Glomerular visceral epithelial cell (primary cell): ENCODE measurements around the gene CD74.

Experiments
- DNase-seq: peaks from one replicate; pipeline ENCODE4 v3.0.0-alpha.2; 2016; ENCODE audit errors: extremely low spot score

CD74 gene

DNA sequence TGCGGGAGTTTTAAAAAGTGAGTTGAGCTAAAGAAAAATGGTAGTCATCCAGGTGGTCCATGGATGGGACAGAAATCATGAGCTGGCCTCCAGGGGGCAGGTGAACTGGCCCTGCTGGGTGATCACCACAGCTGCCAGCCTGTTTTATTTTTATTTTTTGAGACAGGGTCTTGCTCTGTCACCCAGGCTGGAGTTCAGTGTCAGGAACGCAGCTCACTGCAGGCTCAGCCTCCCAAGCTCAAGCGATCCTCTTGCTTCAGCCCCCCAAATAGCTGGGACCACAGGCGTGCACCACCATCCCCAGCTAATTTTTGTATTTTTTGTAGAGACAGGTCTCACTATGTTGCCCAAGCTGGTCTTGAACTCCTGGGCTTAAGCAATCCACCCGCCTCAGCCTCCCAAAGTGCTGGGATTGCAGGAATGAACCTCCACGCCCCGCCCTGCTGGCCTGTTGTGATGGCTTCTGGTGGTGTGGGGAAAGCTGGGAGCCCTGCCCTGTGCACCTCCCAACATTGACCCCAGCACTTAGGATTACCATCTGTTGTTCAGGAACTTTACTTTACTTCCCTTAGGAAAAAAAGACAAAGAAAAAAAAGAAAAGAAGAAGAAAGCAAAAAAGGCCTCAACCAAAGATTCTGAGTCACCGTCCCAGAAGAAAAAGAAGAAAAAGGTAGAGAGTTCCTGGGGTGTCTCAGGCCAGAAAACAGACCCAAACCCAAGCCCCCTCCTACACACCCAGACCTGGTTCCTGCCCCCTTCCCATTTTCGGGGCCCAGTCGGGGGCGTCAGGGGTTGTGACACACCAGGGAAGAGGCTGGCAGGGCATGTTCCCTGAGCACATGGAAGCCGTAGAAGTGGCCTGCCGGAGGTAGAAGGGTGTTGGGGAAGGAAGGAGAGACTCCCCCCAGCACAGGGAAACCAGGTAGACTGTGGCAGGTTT, 14.7 kb downstream of the CD74 start:
- no peak for DNase-seq

DNA sequence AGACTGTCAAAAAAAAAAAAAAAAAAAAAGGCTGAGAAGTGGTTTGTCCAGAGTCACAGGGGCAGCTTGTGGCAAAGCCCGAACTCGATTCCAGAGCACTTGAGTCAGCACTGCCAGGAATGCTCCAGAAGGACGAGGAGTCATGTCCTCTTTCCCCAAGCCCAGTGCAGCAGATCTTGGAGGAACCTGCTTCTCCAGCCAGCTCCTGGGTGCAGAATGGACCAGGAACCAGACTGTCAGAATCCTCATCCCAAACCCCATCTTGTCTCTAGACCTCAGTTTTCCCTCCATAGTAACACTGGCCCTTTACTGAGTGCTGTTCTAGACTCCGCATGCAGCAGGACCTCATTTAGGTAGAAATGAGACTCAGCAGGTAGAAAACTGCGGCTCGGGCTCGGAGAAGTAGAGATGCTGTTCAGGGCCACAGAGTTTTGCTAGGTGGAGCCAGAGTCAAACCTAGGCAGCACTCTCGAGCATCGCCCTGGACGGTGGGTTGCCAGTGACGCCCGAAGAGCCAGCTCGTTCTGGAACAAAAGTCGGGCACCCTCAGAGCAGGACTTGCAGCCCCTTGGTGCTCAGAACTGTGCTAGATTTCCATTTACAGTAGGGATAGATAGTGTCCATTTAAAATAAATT, 15.4 kb downstream of the CD74 start:
- DNase-seq = no peak

DNA sequence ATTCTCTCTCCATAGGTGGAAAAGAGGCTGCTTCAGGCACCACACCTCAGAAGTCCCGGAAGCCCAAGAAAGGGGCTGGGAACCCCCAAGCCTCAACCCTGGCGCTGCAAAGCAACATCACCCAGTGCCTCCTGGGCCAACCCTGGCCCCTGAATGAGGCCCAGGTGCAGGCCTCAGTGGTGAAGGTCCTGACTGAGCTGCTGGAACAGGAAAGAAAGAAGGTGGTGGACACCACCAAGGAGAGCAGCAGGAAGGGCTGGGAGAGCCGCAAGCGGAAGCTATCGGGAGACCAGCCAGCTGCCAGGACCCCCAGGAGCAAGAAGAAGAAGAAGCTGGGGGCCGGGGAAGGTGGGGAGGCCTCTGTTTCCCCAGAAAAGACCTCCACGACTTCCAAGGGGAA, 16.4 kb downstream of the CD74 start:
- no peak for DNase-seq

DNA sequence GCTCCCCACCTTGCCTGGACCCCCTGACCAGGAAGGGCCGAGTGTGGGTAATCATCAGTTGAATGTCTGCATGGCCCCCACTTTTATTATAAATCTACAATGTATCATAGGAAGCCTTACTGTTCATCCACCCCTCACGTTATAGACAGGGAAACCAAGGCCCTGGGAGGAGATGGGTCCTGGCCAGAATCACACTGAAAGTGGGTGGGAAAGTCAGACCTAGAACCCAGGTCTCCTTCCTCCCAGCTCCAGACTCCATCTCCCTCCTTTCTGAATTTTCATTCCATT, 17.1 kb downstream of the CD74 start:
- no peak for DNase-seq

DNA sequence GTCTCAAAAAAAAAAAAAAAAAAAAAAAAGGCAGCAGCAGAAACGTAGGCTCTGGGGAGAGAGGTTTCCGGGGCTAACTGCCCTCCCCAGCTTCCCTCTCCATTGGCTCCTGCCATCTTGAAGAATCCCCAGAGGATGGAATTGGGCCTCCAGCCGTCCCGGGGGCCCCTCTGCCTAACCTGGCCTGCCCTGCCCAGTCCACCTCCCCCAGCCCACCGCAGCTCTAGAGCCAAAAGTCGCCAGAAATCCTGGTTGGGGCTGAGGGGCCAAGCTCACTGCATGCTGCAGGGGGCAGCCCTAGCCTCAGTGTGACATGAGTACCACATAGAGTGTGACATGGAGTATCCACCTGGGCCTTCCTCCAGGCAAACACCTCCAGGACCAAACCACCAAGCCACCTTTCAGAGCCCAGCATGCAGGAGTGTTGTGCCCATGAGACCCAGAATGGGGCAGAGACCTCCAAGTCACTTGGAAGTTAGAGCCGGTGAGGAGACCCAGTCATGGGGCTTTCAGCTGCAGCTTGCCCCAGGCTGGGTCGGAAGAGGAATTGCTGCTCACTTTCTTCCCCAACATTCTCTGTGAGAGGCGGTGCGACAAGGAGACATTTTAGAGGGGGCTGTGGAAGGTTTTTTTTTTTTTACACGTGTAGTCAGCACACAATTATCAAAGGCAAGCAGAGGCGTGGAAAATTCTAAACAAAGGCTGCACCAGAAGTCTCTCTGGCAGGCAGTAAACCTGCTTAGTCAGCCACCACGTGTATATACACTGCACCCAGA, 17.6 kb downstream of the CD74 start:
- DNase-seq = no peak

DNA sequence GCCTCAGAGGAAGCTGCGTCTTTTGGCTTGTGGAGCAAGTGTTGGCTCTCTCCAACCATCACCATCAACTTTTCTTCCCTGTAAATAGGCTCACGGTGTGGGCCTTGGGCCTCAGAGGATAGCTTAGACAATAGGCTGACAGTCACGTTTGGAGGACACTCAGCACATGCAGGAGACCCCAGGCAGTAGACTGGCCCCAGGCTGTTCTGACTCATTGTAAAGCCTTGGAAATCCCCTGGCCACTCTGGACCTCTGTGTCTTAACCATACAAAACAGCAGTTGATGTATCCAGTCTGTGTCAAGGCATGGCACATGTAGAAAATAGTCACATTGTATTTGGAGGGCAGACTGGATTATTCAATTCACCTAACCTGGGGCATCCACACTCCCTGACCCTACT, 18.6 kb downstream of the CD74 start:
- peak; percentile 52 for DNase-seq

DNA sequence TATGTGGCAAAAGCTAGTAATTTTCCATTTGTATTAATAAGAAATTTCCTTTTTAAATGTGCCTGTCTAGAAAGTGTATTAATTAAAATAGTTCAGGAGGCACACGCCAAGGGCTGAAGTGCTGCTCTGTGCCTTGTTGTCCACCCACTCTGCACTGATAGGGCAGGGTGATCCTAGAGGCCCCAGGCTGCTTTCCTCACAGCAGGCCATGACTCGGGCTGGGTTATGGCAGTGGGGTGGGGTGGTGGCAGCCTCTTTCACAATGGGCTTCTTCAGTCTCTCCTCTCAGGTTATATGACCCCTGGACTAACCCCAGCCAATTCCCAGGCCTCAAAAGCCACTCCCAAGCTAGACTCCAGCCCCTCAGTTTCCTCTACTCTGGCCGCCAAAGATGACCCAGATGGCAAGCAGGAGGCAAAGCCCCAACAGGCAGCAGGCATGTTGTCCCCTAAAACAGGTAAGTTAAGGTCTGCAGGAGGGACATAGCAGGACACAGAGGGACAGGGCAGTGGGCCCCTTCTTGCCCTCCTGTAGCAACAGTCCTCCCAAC, 19.5 kb downstream of the CD74 start:
- no peak for DNase-seq

DNA sequence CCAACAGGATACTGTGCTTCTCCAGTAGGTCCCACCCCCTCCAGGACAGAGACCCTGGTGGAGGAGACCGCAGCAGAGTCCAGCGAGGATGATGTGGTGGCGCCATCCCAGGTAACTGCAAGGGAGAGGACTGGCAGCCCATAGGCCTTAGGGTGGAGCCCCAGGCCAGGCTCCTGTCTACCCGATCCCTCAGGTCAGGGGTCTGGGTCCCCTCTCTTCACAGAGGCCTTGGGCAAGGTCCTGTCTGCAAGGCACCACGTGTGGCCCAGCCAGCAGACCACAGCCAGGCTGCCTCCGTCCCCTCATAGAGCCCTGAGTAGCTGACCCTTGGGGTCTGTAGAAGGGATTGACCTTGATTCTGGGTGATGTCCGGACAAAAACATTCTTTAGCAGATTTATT, 20.0 kb downstream of the CD74 start:
- no peak for DNase-seq

DNA sequence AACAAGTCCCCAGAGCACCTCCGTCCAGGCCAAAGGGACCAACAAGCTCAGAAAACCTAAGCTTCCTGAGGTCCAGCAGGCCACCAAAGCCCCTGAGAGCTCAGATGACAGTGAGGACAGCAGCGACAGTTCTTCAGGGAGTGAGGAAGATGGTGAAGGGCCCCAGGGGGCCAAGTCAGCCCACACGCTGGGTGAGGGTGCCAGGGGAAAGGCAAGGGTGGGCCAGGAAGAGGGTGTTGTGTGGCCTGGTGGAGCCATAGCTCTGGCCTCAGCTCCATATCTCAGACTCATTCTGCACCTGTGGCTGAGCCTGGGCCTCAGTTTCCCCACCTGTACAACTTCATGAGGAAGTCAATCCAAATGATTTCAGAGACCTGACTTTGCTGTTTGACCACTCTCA, 20.7 kb downstream of the CD74 start:
- DNase-seq = no peak

DNA sequence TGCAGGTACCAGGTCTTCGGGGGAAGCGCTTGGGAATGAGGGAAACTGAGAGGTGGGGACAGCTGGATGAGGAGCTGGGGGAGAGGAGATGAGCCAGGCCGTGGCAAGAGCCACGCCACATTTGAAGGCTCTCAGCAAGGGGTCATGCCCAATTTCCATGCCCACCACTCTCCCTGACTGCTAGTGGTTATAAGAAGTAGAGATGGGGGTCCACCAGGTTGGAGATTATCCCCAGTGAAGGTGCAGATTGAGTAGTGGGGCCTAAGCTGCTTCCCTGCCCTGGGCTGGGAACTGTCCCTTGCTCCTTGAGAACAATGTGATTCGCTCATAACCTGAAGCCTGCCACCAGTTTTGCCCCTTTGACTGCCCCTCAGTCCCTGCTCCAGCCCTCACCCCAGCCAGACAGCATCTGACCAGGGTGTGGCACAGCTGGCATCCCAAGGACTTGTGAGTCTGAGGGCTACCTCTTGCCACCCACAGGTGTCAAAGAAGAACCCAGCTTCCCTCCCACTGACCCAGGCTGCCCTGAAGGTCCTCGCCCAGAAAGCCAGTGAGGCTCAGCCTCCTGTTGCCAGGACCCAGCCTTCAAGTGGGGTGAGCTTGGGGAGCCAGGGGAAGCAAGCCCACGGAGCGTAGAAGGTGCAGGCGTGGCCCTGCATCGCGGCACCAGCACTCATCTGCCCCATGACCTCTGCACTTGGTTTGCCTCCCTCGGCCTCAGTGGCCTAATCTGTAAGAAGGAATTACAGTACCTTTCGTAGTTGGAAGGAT, 21.5 kb downstream of the CD74 start:
- DNase-seq = no peak

DNA sequence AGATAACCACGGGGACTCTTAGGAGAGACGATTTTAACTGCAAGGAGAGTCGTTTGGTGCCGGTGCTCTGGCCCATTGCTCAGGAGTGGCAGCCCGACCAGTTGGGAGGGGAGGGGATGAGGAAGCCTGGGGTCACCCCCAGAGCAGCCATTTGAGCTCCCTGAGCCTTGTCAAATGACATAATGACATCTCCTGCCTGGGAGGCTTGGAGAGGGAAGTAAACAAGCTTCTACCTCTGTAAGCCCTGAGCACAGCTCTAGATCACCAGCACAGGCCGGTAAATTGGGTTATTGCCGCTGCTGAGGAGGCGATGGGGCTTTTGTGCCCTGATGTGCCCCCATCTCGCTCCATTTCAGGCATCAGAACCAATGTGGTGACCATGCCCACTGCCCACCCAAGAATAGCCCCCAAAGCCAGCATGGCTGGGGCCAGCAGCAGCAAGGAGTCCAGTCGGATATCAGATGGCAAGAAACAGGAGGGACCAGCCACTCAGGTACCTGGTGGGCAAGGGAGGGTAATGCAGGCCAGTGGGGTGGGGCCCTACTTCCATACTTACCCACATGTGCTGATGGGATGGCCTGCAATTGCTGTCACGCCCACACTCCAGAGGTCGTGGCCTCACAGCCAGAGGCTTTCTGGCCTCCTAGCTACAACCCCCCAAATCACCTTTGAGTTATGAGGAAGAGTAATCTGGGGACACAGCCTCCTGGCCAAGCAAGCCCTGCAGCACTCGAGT, 23.0 kb downstream of the CD74 start:
- no peak for DNase-seq

DNA sequence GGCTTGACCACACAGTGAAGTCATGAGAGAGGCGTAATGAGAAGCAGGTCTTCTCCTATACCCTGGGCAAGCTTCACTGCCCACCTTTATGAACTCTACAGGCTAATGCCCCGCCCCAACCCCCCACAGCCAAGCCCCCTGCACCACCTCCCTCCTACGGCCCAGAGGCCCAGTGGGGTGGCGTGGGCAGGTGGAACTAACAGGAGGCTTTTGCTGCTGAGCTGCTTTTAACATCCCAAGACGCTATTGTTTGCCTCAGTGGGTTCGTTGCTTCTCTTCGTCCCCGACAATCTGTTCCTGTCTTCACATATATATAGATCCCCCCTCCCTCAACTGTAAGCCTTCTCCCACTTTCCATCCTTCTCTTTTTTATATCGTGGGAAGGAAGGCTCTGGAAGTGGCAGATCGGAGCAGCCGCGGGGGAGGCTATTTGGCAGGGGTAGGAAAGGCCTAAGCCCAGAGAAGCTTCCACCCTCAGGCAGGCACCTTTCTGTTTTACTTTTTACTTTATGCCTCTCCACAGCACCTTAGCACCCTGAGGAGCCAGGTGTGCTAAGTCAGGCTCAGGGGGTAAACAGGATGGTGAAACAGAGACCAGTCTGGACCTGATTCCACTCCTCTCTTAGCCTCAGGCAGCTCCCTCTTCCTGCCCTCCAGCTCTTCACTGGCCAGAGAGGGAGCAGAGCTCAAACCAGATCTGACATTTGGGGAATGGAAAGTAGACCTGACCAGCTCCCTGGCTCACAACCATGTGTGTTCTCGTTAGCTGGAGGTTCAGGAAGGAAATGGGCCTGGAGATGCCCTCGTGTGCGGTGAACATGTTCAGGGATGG, 26.5 kb downstream of the CD74 start:
- no peak for DNase-seq

DNA sequence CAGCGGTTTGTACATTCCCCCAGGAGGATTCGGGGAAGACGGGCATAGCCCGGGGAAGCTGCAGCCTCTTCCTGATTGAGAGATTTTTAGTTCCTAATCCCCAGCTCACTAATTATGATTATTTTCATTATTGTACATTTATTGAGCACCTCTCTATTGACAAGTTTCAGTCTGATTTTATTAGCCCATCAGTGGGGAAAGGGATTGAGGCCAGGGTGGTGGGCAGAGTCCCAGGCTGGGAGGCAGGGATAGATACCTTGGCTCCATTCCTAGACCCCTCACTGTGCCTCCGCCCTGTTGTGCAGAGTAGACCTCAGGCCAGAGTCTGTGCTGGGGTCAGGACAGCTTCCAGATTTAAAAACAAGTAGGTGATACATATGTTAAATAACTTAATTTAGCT, 28.0 kb downstream of the CD74 start:
- DNase-seq = no peak

DNA sequence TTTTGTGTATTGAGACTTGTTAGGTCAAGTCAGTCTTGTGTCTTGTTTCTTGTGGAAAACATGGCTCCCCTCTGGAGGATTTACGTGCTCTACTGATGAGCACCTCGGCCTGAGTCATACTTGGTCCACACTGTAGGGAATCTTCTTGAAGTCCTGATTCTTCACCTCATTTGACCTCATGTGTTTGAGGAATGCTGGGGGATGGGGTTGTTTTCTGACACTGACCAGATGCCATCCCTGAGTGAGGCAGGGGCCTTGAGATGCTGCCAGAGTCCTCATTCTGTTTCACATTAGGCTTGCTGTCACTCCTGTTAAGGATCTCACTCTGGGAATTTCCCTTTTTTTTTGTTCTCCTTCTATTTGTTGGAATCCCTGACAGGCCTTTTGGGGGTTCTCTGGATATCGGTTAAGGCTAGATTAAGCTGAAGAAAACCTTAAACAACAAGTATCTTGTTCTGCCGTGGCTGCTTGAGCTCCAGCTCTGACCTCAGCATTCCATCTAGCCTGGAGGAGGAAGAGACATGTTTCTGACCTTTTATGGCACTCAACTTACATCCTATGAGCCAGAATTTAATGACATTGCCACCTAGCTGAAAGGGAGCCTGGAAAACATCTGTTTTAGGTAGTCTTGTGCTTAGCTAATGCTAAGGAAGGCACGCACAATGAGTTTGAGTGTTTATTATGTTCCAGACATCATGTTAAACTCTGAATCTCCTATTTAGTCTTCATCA, 34.6 kb downstream of the CD74 start:
- DNase-seq = peak; percentile 89

DNA sequence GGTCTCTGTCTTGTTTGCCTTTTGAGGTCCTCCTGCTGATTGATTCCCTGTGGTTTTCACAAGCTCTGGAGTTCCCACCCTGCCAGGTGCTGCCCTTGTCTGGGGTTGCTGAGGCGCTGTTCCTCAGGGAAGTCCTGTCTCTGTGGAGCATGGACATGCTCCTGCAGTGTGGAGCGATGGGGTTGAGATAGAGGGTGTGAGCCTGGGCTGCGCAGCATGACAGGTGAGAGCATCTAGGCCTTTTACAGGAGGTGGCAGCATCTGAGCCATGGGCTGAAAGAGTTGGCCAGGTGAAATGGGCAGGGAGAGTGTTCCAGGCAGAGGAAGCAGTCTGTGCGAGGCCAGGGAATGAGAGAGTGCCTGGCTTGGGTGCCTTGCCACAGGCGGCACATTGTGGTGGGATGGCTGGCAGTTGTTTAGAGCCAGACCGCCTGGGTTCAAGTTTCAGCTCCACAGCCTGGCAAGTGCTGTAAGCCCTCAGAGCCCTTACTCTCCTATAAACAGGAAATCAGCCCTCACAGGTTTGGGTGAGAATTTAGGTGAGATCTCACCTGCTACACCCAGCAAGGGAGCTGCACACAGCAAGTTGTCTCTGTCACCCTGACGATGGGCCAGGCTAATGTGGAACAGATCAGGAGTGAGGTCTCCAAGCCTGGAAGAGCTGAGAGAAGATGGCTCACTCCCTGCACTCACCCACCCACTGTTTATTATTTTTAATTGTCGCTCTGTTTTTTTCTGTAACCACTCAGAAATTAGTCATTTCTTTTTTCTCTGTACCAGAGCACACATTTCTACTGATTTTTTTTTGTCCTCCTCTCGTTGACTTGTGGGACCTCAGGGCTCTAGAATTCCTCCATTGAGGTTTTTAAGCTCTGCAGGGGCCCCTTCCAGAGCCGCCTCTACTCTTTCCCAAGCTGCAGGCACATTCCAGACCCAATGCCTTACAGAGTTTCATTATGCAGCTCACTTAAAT, 35.6 kb downstream of the CD74 start:
- DNase-seq = no peak

DNA sequence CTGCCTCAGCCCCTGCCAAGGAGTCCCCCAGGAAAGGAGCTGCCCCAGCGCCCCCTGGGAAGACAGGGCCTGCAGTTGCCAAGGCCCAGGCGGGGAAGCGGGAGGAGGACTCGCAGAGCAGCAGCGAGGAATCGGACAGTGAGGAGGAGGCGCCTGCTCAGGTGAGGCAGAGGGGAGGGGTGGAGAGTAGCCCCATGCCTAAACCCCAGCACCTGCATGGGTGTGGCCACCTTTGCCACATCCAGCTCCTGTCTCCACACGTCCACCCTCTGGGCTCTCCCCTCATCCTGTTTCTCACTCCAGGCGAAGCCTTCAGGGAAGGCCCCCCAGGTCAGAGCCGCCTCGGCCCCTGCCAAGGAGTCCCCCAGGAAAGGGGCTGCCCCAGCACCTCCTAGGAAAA, 38.1 kb downstream of the CD74 start:
- DNase-seq = no peak

DNA sequence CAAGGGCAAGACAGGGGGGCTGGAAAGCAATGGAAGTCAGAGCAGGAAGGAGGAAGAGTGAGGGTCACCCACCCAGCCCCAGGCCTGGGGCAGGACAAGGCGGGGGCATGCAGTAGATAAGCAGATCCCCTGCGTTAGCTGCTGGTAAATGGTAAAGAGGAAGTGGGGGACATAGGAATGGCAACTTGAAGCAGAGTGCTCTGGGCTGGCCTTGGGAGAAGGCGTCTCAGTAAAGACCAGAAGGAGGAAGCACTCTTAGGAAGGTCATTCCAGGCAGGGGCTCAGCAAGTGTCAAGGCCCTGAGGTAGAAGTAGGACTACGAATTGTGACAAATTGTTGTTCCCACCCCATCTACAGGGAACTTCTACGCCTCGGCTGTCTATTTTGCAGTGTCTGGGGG, 40.1 kb downstream of the CD74 start:
- DNase-seq = no peak

DNA sequence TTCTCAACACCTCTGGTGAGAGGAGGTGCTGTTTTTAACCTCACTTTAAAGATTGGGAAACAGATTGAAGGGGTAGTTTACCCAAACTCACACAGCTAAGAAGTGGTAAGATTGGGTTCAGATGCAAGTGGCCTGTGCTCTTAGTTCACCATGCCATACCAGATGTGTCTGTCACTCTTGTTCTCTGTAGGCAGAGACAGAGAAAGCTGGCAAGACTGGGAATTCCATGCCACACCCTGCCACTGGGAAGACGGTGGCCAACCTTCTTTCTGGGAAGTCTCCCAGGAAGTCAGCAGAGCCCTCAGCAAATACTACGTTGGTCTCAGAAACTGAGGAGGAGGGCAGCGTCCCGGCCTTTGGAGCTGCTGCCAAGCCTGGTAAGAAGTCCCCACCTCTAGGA, 44.2 kb downstream of the CD74 start:
- no peak for DNase-seq
